GM20000 (cell line): ENCODE measurements around the gene GOLGA5.
A peak's percentile ranks its signal among the peaks of the same experiment; 100 is the strongest.
"Not testable (repeated sequence)": the region's sequence is repeated elsewhere in the genome, so short reads cannot be mapped to it uniquely, and the experiment has no call there.

Experiments
- DNase-seq: peaks from one replicate; pipeline ENCODE4 v3.0.0; 2012; ENCODE audit warnings: low spot score
- TF ChIP-seq, protein P1 (sequence below): IDR thresholded peaks from 2 replicates; pipeline ENCODE4 v1.5.1; 2012; ENCODE audit warnings: mild to moderate bottlenecking, control low read depth; ENCODE audit errors: extremely low read depth, missing control alignments

Gene GOLGA5

GRCh38 chr14:92754966-92755365 lies 39.1 kb upstream of the GOLGA5 start:
- DNase-seq: no peak
- TF ChIP-seq, protein P1, sequence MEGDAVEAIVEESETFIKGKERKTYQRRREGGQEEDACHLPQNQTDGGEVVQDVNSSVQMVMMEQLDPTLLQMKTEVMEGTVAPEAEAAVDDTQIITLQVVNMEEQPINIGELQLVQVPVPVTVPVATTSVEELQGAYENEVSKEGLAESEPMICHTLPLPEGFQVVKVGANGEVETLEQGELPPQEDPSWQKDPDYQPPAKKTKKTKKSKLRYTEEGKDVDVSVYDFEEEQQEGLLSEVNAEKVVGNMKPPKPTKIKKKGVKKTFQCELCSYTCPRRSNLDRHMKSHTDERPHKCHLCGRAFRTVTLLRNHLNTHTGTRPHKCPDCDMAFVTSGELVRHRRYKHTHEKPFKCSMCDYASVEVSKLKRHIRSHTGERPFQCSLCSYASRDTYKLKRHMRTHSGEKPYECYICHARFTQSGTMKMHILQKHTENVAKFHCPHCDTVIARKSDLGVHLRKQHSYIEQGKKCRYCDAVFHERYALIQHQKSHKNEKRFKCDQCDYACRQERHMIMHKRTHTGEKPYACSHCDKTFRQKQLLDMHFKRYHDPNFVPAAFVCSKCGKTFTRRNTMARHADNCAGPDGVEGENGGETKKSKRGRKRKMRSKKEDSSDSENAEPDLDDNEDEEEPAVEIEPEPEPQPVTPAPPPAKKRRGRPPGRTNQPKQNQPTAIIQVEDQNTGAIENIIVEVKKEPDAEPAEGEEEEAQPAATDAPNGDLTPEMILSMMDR: no peak

GRCh38 chr14:92755495-92755894 lies 38.6 kb upstream of the GOLGA5 start:
- TF ChIP-seq, protein P1: no peak
- no peak for DNase-seq

- TF ChIP-seq, protein P1: no peak
- DNase-seq: no peak
These were observed 37.7 kb upstream of the GOLGA5 start for GRCh38 chr14:92756446-92756845.

DNA sequence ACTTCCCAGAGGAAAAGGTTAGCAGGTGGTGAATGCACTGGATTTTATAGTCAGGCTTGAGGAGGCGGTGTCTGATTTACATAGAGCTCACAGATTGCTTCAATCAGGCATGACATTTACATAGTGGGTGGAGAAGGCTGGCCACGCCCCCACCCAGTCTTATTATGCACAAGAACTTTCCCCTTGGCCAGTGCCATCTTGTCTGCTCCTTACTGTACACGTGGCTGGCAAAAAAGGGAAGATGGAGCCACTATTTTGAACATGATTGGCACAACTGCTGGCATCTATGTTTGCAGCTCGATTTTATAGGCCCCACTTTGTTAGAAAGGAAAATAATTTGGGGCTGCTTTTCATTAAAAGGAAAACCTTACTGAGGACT lies 34.8 kb upstream of the GOLGA5 start:
- no peak for DNase-seq

GRCh38 chr14:92759679-92760523 lies 34.2 kb upstream of the GOLGA5 start:
- TF ChIP-seq, protein P1: no peak
- DNase-seq: no peak

More for the DNA sequence above, 34.8 kb upstream of the GOLGA5 start:
- TF ChIP-seq, protein P1: no peak

GRCh38 chr14:92760524-92760805 lies 33.6 kb upstream of the GOLGA5 start:
- TF ChIP-seq, protein P1: no peak
- DNase-seq: no peak

DNA sequence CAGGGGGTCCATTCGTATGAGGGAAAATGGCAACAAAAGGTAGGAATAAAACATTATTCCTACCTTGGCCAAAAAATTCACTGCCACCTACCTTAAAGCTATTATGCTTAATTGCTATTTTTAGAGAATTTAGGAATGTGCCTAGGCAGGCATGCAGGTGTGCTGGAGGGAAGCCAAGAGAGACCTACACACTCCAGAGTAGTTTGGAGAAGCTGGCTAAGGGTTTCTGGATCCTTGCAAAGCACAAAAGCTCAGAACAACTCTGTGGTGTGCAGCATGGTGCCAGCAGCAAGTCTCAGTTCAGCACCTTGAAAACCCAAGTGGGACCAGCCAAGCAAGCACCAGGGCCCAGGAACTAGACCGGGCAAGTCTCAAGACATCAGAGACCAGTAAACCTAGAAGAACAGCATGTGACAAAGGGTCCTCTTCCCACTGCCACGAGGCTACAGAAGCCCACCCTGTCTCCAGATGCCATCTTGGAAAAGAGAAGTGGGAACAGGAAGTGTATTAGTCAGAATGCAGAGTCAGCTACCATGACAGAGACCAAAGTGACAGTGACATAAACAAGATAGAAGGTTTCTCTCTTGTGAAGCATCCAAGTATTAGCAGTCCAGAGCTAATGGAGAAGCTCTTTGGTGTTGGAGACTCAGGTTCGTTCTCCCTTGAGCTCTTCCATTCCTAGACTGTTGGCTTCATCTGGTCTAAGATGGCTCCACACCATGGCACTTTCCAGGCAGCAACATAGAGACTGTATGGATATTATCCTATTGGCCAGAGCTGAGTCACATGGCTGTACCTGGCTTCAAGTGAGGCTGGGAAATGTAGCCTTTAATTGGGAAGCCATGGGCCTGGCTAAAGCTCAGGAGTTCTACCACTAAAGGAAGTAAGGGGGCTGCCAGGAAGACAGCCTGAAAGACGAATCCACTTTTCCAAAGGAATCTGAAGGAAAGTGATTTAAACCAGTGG lies 30.2 kb upstream of the GOLGA5 start:
- DNase-seq: not testable (repeated sequence)

- DNase-seq: peak; percentile 52
These were observed 25.9 kb upstream of the GOLGA5 start for GRCh38 chr14:92768236-92768635.
